Uterus (tissue), 4 donors: ENCODE data around the gene MUS81. TPM values are rescaled to one million over a fixed set of nuclear protein-coding genes. Genes with fewer than 3 reads are reported as not detected.

Source experiments
- DNase-seq, 2 donors: peaks; one replicate each; pipeline ENCODE4 v3.0.0-alpha.2; 2019 to 2020
- H3K27ac ChIP-seq, 2 donors: fragments of 200-600 bp; sonication (generic); 1 replicate in 1 of 2; 2 replicates in 1 of 2; pipeline ENCODE4 v1.5.1; 2016 to 2018
- H3K27me3 ChIP-seq, 2 donors: fragments of 200-600 bp; sonication (generic); one replicate each; pipeline ENCODE4 v1.5.1; 2018 to 2019; ENCODE audit warnings: control low read depth in 1 of 2
- H3K36me3 ChIP-seq, 2 donors: fragments of 200-600 bp; sonication (generic); one replicate each; pipeline ENCODE4 v1.5.1; 2019; ENCODE audit warnings: control low read depth in 1 of 2
- H3K4me1 ChIP-seq, 2 donors: fragments of 200-600 bp; sonication (generic); one replicate each; pipeline ENCODE4 v1.5.1; 2018 to 2019; ENCODE audit warnings: control low read depth in 1 of 2
- H3K4me3 ChIP-seq, 2 donors: fragments of 200-600 bp; sonication (generic); 1 replicate in 1 of 2; 2 replicates in 1 of 2; pipeline ENCODE4 v1.5.1; 2018 to 2019; ENCODE audit warnings: mild to moderate bottlenecking in 1 of 2
- H3K9me3 ChIP-seq, 2 donors: fragments of 200-600 bp; sonication (generic); one replicate each; pipeline ENCODE4 v1.5.1; 2019; ENCODE audit warnings: control low read depth in 1 of 2
- POLR2A ChIP-seq, 2 donors: fragments of 450-650 bp; IDR thresholded peaks; one replicate each; pipeline ENCODE4 v1.6.1; 2016; ENCODE audit warnings: antibody characterized with exemption in 2 of 2, mild to moderate bottlenecking in 1 of 2, moderate library complexity in 1 of 2
- intact Hi-C: fragments of 100-400 bp; cut with DNase I; formaldehyde crosslinking; loops from one replicate; pipeline ENCODE4 v1.15.1; 2023; ENCODE audit warnings: low total_unique reads
- total RNA-seq, 4 donors: library from RNA; depleted of rRNA in 3 of 4; stranded (reverse); fragments of >200 nt in 3 of 4; gene quantifications; one replicate each; pipeline versions ENCODE4 v1.1.0 to v1.2.4, GENCODE V29; 2014 to 2023
- TF ChIP-seq, protein P1 (sequence below), 4 experiments: fragments of 200-600 bp in 2 of 4; fragments of 450-650 bp in 2 of 4; sonication (generic) in 2 of 4; IDR thresholded peaks; one replicate each; pipeline ENCODE4 v1.5.1; 2016 to 2019; ENCODE audit warnings: antibody characterized with exemption in 4 of 4, mild to moderate bottlenecking in 2 of 4, moderate library complexity in 1 of 4
- donor health status: DM: yes; HTN: yes; CAD: no.

The MUS81 gene
- total RNA-seq, 4 donors from 2014 or later = 28.8 to 108 (median 75.0) TPM

DNA sequence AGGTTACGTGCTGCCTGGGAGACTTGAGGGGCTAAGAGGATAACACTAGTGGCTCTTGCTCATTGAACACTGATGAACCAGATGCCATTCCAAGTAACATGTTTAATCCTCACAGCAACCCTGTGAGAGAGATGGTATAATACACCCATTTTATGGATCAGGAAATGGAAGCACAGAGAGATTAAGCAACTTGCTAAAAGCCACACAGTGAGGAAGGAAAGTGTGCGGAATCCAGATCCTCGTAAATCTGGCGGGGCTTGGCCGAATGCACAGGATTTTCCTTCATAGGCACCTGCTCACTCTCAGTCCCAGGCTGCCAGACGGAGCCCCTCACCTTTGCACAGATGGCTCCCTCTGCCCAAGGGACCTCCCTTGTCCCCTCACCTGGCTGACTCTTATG, 47.6 kb downstream of the MUS81 start:
- intact Hi-C loops = no loop called here
- DNase-seq = no peak
- Histone ChIP-seq H3K9me3 (no peaks in the 10 kb centered on the region), H3K4me3 (no peak overlapping the region), H3K36me3 (no peaks in the 10 kb centered on the region), H3K27ac (no peak overlapping the region), H3K4me1 (no peaks in the 10 kb centered on the region), H3K27me3 (no peaks in the 10 kb centered on the region)
- TF ChIP-seq POLR2A (IDR thresholded peaks at IDR 0.05) = no peak
- TF ChIP-seq, protein P1, sequence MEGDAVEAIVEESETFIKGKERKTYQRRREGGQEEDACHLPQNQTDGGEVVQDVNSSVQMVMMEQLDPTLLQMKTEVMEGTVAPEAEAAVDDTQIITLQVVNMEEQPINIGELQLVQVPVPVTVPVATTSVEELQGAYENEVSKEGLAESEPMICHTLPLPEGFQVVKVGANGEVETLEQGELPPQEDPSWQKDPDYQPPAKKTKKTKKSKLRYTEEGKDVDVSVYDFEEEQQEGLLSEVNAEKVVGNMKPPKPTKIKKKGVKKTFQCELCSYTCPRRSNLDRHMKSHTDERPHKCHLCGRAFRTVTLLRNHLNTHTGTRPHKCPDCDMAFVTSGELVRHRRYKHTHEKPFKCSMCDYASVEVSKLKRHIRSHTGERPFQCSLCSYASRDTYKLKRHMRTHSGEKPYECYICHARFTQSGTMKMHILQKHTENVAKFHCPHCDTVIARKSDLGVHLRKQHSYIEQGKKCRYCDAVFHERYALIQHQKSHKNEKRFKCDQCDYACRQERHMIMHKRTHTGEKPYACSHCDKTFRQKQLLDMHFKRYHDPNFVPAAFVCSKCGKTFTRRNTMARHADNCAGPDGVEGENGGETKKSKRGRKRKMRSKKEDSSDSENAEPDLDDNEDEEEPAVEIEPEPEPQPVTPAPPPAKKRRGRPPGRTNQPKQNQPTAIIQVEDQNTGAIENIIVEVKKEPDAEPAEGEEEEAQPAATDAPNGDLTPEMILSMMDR (IDR thresholded peaks at IDR 0.05) = no peak

DNA sequence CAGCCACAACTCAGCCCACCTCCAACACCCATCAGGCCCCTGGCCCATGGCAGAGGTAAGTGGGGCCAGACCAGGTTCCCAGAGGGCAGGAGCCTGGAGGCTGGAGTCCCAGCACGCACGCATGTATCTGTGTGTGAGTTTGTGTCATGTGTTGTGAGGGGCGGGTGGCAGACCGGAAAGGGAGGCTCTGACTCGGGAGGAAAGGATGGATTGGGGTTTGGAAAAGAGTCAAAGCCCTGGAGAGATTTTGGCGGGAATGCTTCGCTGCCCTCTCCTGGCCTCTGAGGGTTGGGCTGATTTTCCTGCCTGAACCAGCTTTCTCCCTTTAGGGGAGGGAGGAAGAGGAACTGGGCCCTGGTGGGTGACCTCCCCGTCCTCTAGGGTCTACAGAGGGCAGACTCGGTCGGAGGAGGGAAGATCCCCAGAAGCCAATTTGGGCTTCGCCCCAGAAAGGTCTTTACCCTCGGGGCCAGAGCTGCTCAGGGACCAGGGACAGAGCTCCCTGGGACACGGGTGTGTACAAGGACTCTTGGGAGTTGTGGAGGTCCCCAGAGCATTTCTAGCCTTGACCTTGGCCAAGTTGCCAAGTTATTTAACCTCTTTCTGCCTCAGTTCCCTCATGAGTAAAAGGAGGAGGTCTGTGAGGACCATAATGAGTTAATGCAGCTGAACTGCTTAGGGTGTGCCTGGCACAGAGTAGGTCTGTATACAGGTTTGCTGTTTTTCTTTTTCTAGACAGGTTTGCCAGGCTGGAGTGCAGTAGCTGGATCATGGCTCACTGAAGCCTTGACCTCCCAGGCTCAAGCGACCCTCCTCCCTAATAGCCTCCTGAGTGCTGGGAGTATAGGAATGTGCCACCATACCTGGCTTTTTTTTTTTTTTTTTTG, 51.7 kb downstream of the MUS81 start:
- intact Hi-C loops = no loop called here
- TF ChIP-seq POLR2A (IDR thresholded peaks at IDR 0.05) = no peak
- TF ChIP-seq, protein P1 (IDR thresholded peaks at IDR 0.05) = peak; percentile 18 to 62 (median 52)
- DNase-seq = peak; percentile 79
- no peaks in the 10 kb centered on the region for H3K9me3 ChIP-seq
- H3K4me3 ChIP-seq = no peak overlapping the region
- H3K27ac ChIP-seq = peak overlapping the region; percentile 23 to 29
- no peaks in the 10 kb centered on the region for H3K27me3 ChIP-seq
- no peaks in the 10 kb centered on the region for H3K36me3 ChIP-seq
- peaks cover 5 to 16% of the 10 kb centered on the region in 2 donors for H3K4me1 ChIP-seq

DNA sequence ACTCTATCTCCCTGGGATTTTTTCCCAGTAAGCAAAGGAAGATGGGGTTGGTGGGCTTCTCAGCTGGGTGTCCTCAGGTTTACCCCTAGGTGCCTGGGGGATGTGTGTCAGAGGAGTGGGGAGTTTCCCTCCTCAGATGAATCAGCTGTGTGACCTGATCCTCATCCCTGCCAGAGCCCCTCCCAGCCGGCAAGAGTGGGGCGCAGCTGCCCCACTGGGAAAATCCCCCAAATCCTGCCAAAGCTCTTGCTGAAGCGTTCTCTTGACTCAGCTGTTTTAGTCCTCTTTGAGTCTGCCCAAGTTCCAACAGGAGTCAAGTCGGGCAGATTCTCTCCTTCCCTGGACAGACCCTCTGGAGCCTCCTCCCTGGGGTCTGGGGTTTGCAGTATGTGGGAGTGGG, 52.6 kb downstream of the MUS81 start:
- H3K4me1 ChIP-seq = peaks cover 13 to 26% of the 10 kb centered on the region in 2 donors
- no peak overlapping the region for H3K4me3 ChIP-seq
- intact Hi-C loops = no loop called here
- no peaks in the 10 kb centered on the region for H3K9me3 ChIP-seq
- H3K27me3 ChIP-seq = no peaks in the 10 kb centered on the region
- no peaks in the 10 kb centered on the region for H3K36me3 ChIP-seq
- peak overlapping the region in 1 of 2 donors; percentile 18 for H3K27ac ChIP-seq
- DNase-seq = no peak
- TF ChIP-seq, protein P1 (IDR thresholded peaks at IDR 0.05) = no peak
- TF ChIP-seq POLR2A (IDR thresholded peaks at IDR 0.05) = no peak

DNA sequence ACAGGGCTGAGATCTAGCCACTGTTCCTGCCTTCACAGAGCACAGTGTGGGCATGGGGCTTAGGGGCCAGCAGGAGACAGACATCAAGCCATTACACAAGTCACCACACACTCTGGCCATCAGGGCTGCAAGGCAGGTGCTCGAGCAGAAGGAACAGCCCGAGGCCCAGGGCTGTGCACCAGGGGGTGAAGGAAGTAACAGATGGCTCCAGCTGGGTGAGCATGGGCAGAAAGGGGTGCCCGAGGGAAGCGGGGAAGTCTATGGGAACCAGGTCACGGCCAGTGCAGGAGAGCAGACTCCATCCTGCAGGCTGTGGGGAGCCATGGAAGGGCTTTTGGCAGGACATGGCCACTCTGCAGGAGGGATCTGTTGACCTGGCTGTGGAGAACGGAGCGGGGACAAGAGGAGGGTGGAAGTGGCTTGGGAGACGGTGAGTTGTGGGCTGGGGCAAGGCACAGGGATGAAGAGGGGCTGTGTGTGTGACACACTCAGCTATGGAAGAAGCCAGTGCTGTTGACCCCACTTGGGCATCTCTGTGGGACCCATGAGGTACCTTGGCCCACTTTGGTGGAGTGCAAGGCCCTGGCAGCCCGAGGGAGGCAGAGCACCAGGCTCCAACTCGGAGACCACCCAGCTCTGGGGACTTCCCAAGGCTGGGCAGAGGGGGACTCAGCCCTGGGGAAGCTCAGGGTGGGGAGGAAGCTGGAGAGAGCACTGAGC, 55.0 kb downstream of the MUS81 start:
- Histone ChIP-seq H3K27ac (peak overlapping the region; percentile 94 to 97), H3K4me1 (peaks cover 15 to 29% of the 10 kb centered on the region in 2 donors), H3K4me3 (peak overlapping the region in 1 of 2 donors; percentile 2), H3K27me3 (no peaks in the 10 kb centered on the region), H3K36me3 (no peaks in the 10 kb centered on the region), H3K9me3 (no peaks in the 10 kb centered on the region)
- intact Hi-C loops = no loop called here
- no peak for TF ChIP-seq POLR2A (IDR thresholded peaks at IDR 0.05)
- TF ChIP-seq, protein P1 (IDR thresholded peaks at IDR 0.05) = no peak
- DNase-seq = no peak

DNA sequence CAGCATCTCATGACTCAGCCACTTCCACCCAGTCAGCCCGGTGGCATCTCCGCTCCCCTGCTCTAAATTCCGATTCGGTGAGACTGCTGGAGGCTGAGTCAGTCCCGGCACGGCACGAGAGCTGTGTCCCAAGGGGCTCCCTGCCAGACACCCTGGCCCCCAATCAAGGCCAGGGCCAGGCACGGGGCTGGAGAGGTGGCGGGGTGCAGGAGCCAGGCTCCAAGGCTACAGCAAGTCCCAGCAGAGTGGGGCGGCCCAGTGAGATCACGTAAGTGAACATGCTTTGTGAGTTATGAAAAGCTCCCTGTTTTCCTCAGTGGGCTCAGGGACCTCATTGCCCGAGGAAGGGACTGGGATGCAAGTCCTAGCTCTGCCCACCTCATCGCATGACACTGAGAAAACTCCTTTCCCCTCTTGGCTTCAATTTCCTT, 55.6 kb downstream of the MUS81 start:
- peak overlapping the region in 1 of 2 donors; percentile 2 for H3K4me3 ChIP-seq
- intact Hi-C loops = no loop called here
- H3K27me3 ChIP-seq = no peaks in the 10 kb centered on the region
- H3K9me3 ChIP-seq = no peaks in the 10 kb centered on the region
- DNase-seq = peak; percentile 89 to 94
- H3K4me1 ChIP-seq = peaks cover 21 to 35% of the 10 kb centered on the region in 2 donors
- TF ChIP-seq, protein P1 (IDR thresholded peaks at IDR 0.05) = no peak
- peak; percentile 27 to 48 for TF ChIP-seq POLR2A (IDR thresholded peaks at IDR 0.05)
- peak overlapping the region; percentile 94 to 97 for H3K27ac ChIP-seq
- H3K36me3 ChIP-seq = no peaks in the 10 kb centered on the region
